ENCODE results near the gene PCNX3. TPM values are rescaled to one million over a fixed set of nuclear protein-coding genes. Genes with fewer than 3 reads are reported as not detected.

Gene PCNX3
- polyA plus RNA-seq, 1 donor from 2014 or later, result 7.8 TPM

- Histone ChIP-seq H3F3A (ENCODE audit: insufficient read depth, low read length, poor library complexity, severe bottlenecking) (no peaks in the 10 kb centered on the region), H3K9me3 (ENCODE audit: low read length) (no peaks in the 10 kb centered on the region), H3K27ac (ENCODE audit: low read length) (peak overlapping the region; percentile 66), H3K4me3 (ENCODE audit: low read length) (peak overlapping the region; percentile 81), H2AFZ (ENCODE audit: low read depth, low read length) (no peak overlapping the region), H3K4me2 (ENCODE audit: low read length) (peak overlapping the region; percentile 84), H4K20me1 (ENCODE audit: insufficient read depth) (no peaks in the 10 kb centered on the region), H3K36me3 (ENCODE audit: insufficient read depth, low read length) (no peaks in the 10 kb centered on the region), H3K9ac (ENCODE audit: low read length) (peak overlapping the region; percentile 76), H3K27me3 (ENCODE audit: insufficient read depth, low read depth, low read length) (no peaks in the 10 kb centered on the region), H3K79me2 (replicated peaks; ENCODE audit: insufficient read depth, low read length) (peaks cover 18% of the 10 kb centered on the region), H3K9me2 (ENCODE audit: insufficient read depth, low read length) (no peaks in the 10 kb centered on the region)
- no peak for TF ChIP-seq REST (IDR thresholded peaks at IDR 0.05; ENCODE audit: borderline replicate concordance)
- TF ChIP-seq CTCF (IDR thresholded peaks at IDR 0.05; ENCODE audit: poor library complexity, severe bottlenecking), result no peak
- TF ChIP-seq RAD21 (conservative IDR thresholded peaks at IDR 0.05), result no peak
- no peak for TF ChIP-seq TAF1 (IDR thresholded peaks at IDR 0.05; ENCODE audit: low read depth)
- TF ChIP-seq SMC3 (conservative IDR thresholded peaks at IDR 0.05; ENCODE audit: poor library complexity), result no peak
- no peak for TF ChIP-seq MXI1 (conservative IDR thresholded peaks at IDR 0.05; ENCODE audit: poor library complexity, severe bottlenecking)
- no peak for TF ChIP-seq EZH2 (IDR thresholded peaks at IDR 0.05; ENCODE audit: borderline replicate concordance, insufficient read depth, low read length, poor library complexity, severe bottlenecking)
- no peak for TF ChIP-seq POLR2AphosphoS5 (IDR thresholded peaks at IDR 0.05)
- no peak for TF ChIP-seq EP300 (conservative IDR thresholded peaks at IDR 0.05; ENCODE audit: poor library complexity, severe bottlenecking)
Observed at GRCh38 chr11:65615950-65616574, 486 bp downstream of the PCNX3 start.

- H3K79me2 ChIP-seq (replicated peaks; ENCODE audit: insufficient read depth, low read length), result peaks cover 18% of the 10 kb centered on the region
Observed at GRCh38 chr11:65616575-65617001, 1.0 kb downstream of the PCNX3 start.

More at GRCh38 chr11:65616575-65617001, 1.0 kb downstream of the PCNX3 start:
- Histone ChIP-seq H3K36me3 (ENCODE audit: insufficient read depth, low read length) (no peaks in the 10 kb centered on the region), H2AFZ (ENCODE audit: low read depth, low read length) (no peak overlapping the region), H3K4me3 (ENCODE audit: low read length) (peak overlapping the region; percentile 81), H3K27me3 (ENCODE audit: insufficient read depth, low read depth, low read length) (no peaks in the 10 kb centered on the region), H3F3A (ENCODE audit: insufficient read depth, low read length, poor library complexity, severe bottlenecking) (no peaks in the 10 kb centered on the region), H3K9me2 (ENCODE audit: insufficient read depth, low read length) (no peaks in the 10 kb centered on the region), H3K27ac (ENCODE audit: low read length) (no peak overlapping the region), H3K9me3 (ENCODE audit: low read length) (no peaks in the 10 kb centered on the region), H4K20me1 (ENCODE audit: insufficient read depth) (no peaks in the 10 kb centered on the region), H3K4me2 (ENCODE audit: low read length) (peak overlapping the region; percentile 84), H3K9ac (ENCODE audit: low read length) (peak overlapping the region; percentile 76)
- TF ChIP-seq RAD21 (conservative IDR thresholded peaks at IDR 0.05) (no peak), TAF1 (IDR thresholded peaks at IDR 0.05; ENCODE audit: low read depth) (no peak), SMC3 (conservative IDR thresholded peaks at IDR 0.05; ENCODE audit: poor library complexity) (no peak)
